Esophagus squamous epithelium (tissue), 4 donors: Measurements from ENCODE around the gene DCD.

Experiments
- CTCF ChIP-seq, 6 experiments: fragments of 450-650 bp in 4 of 6; fragments of 200-600 bp in 2 of 6; sonication (generic) in 2 of 6; IDR thresholded peaks; one replicate each; pipeline ENCODE4 v1.5.1; 2016 to 2019; ENCODE audit warnings: antibody characterized with exemption in 6 of 6, mild to moderate bottlenecking in 4 of 6, moderate library complexity in 4 of 6
- POLR2A ChIP-seq, 4 donors: fragments of 450-650 bp; IDR thresholded peaks; one replicate each; pipeline ENCODE4 v1.6.1; 2017; ENCODE audit warnings: antibody characterized with exemption in 4 of 4, mild to moderate bottlenecking in 4 of 4, moderate library complexity in 3 of 4

GRCh38 chr12:54692353-54692752, 44.2 kb upstream of the DCD start:
- TF ChIP-seq CTCF (IDR thresholded peaks at IDR 0.05) = no peak
- no peak for TF ChIP-seq POLR2A (IDR thresholded peaks at IDR 0.05)
